Measurements from ENCODE around the gene KRTAP10-9. TPM values are rescaled to one million over a fixed set of nuclear protein-coding genes. Genes with fewer than 3 reads are reported as not detected.
"Not testable (repeated sequence)": the region's sequence is repeated elsewhere in the genome, so short reads cannot be mapped to it uniquely, and the experiment has no call there.

KRTAP10-9 gene
- total RNA-seq, 1 experiment from 2014 or later, result not detected

GRCh38 chr21:44614961-44615391, 11.9 kb upstream of the KRTAP10-9 start:
- no peak for DNase-seq (ENCODE audit: low read depth)

- DNase-seq (ENCODE audit: low read depth), result no peak
These were observed 11.4 kb upstream of the KRTAP10-9 start for GRCh38 chr21:44615466-44615865.

GRCh38 chr21:44615911-44616590, 10.8 kb upstream of the KRTAP10-9 start:
- DNase-seq (ENCODE audit: low read depth), result no peak

GRCh38 chr21:44616591-44616926, 10.3 kb upstream of the KRTAP10-9 start:
- no peak for DNase-seq (ENCODE audit: low read depth)

- DNase-seq (ENCODE audit: low read depth), result no peak
These were observed 9.8 kb upstream of the KRTAP10-9 start for GRCh38 chr21:44617071-44617501.

GRCh38 chr21:44618504-44618903, 8.4 kb upstream of the KRTAP10-9 start:
- DNase-seq (ENCODE audit: low read depth), result no peak

GRCh38 chr21:44618909-44619308, 8.0 kb upstream of the KRTAP10-9 start:
- no peak for DNase-seq (ENCODE audit: low read depth)

GRCh38 chr21:44619886-44620285, 7.0 kb upstream of the KRTAP10-9 start:
- no peak for DNase-seq (ENCODE audit: low read depth)

- DNase-seq (ENCODE audit: low read depth), result no peak
These were observed 3.3 kb upstream of the KRTAP10-9 start for GRCh38 chr21:44623575-44623974.

GRCh38 chr21:44625756-44626155, 1.1 kb upstream of the KRTAP10-9 start:
- no peak for DNase-seq (ENCODE audit: low read depth)

- no peak for DNase-seq (ENCODE audit: low read depth)
These were observed 631 bp upstream of the KRTAP10-9 start for GRCh38 chr21:44626262-44626661.

GRCh38 chr21:44627181-44627822, 409 bp downstream of the KRTAP10-9 start:
- DNase-seq (ENCODE audit: low read depth), result not testable (repeated sequence)

- not testable (repeated sequence) for DNase-seq (ENCODE audit: low read depth)
These were observed 939 bp downstream of the KRTAP10-9 start for GRCh38 chr21:44627831-44628233.

GRCh38 chr21:44628707-44629391, 2.0 kb downstream of the KRTAP10-9 start:
- DNase-seq (ENCODE audit: low read depth), result no peak

- DNase-seq (ENCODE audit: low read depth), result no peak
These were observed 3.5 kb downstream of the KRTAP10-9 start for GRCh38 chr21:44630440-44630839.

GRCh38 chr21:44632067-44632466, 5.2 kb downstream of the KRTAP10-9 start:
- DNase-seq (ENCODE audit: low read depth), result no peak

- DNase-seq (ENCODE audit: low read depth), result no peak
These were observed 9.5 kb downstream of the KRTAP10-9 start for GRCh38 chr21:44636209-44637017.

GRCh38 chr21:44637018-44637850, 10.3 kb downstream of the KRTAP10-9 start, which contains the start of gene KRTAP10-10:
KRTAP10-10 (plus strand) TSS chr21:44637356; CDS start chr21:44637418, 62 bp downstream.
- no peak for DNase-seq (ENCODE audit: low read depth)

- DNase-seq (ENCODE audit: low read depth), result not testable (repeated sequence)
These were observed 11.0 kb downstream of the KRTAP10-9 start for GRCh38 chr21:44637851-44638348.

GRCh38 chr21:44638506-44639330, 11.8 kb downstream of the KRTAP10-9 start:
- DNase-seq (ENCODE audit: low read depth), result not testable (repeated sequence)
